ENCODE measurements around the gene PARP12.

DNA sequence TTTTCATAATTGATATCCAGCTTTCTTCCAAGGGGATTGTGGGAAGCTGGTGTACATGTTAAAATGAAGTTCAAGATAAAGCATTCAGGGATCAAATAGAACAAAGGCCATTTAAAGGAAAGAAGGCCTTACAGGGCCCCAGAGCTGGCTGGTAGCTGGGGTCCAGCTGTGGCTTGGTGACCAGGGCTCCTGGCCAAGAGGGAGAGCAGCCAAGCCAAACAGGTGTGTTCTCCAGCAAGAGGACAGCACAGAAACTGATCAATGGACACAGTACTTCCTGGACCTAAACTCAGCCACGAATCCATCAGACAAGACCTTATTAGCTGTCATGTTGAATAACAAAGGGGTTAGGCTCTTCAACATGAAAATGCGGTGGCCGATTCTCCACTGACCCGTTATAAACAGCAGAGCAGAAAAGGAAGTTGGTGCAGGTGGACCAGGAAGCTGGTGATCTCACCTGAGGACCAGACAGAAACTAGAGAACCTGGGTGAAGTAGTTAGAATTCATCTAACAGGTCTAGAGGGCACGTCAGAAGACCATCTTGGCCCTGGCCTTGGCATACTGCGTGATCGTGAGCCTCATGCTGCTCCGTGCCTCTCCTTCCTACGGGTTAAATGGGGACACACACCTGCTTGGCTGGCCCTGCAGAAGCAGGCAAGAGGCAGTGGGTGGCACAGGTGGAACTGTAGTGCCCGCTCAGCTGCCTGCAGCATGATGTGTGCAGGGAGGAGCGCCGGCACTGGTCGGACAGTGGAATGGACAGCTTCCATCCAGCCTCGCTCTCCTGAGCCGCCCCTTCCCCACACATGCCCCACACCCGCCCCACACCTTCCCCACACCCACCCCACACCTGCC lies 53.8 kb downstream of the PARP12 start:
- TF ChIP-seq, protein P1, sequence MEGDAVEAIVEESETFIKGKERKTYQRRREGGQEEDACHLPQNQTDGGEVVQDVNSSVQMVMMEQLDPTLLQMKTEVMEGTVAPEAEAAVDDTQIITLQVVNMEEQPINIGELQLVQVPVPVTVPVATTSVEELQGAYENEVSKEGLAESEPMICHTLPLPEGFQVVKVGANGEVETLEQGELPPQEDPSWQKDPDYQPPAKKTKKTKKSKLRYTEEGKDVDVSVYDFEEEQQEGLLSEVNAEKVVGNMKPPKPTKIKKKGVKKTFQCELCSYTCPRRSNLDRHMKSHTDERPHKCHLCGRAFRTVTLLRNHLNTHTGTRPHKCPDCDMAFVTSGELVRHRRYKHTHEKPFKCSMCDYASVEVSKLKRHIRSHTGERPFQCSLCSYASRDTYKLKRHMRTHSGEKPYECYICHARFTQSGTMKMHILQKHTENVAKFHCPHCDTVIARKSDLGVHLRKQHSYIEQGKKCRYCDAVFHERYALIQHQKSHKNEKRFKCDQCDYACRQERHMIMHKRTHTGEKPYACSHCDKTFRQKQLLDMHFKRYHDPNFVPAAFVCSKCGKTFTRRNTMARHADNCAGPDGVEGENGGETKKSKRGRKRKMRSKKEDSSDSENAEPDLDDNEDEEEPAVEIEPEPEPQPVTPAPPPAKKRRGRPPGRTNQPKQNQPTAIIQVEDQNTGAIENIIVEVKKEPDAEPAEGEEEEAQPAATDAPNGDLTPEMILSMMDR (IDR thresholded peaks at IDR 0.05 in 8 of 11, conservative IDR thresholded peaks at IDR 0.05 in 3 of 11): no peak
- TF ChIP-seq POLR2A (IDR thresholded peaks at IDR 0.05): no peak
